Adipocyte (in vitro differentiated cells): ENCODE measurements around the gene CTSC.

Experiments used
- DNase-seq: peaks from one replicate; pipeline ENCODE4 v3.0.0-alpha.2; 2015; ENCODE audit warnings: low read depth
- H3K27me3 ChIP-seq: replicated peaks from 2 replicates; pipeline ENCODE4 v1.7.0; 2013; ENCODE audit warnings: mild to moderate bottlenecking, low read length, moderate library complexity; ENCODE audit not compliant: control insufficient read depth, insufficient read depth
- H3K36me3 ChIP-seq: 2 replicates; pipeline ENCODE4 v1.7.0; 2013; ENCODE audit warnings: low read length, mild to moderate bottlenecking, moderate library complexity; ENCODE audit not compliant: control insufficient read depth, insufficient read depth, severe bottlenecking
- H3K4me1 ChIP-seq: 2 replicates; pipeline ENCODE4 v1.7.0; 2013; ENCODE audit warnings: mild to moderate bottlenecking, low read length, moderate library complexity; ENCODE audit not compliant: control insufficient read depth, insufficient read depth
- H3K4me3 ChIP-seq: 2 replicates; pipeline ENCODE4 v1.7.0; 2013; ENCODE audit warnings: mild to moderate bottlenecking, low read length, moderate library complexity
- H3K9ac ChIP-seq: 2 replicates; pipeline ENCODE4 v1.7.0; 2013; ENCODE audit warnings: mild to moderate bottlenecking, low read length, moderate library complexity
- H3K9me3 ChIP-seq: 2 replicates; pipeline ENCODE4 v1.7.0; 2013; ENCODE audit warnings: mild to moderate bottlenecking, low read length, moderate library complexity; ENCODE audit not compliant: control insufficient read depth

CTSC gene

GRCh38 chr11:88352139-88352538 is 14.6 kb upstream of the CTSC start:
- peak; percentile 81 for DNase-seq
- no peaks in the 10 kb centered on the region for H3K9me3 ChIP-seq
- H3K36me3 ChIP-seq = no peaks in the 10 kb centered on the region
- H3K27me3 ChIP-seq = no peaks in the 10 kb centered on the region
- no peak overlapping the region for H3K4me3 ChIP-seq
- H3K4me1 ChIP-seq = peaks cover 8% of the 10 kb centered on the region
- H3K9ac ChIP-seq = no peak overlapping the region

- Histone ChIP-seq H3K9ac (no peak overlapping the region), H3K4me3 (no peak overlapping the region)
Measured at GRCh38 chr11:88348870-88349269, 11.3 kb upstream of the CTSC start.

GRCh38 chr11:88345949-88346348 is 8.4 kb upstream of the CTSC start:
- Histone ChIP-seq H3K9ac (no peak overlapping the region), H3K36me3 (no peaks in the 10 kb centered on the region), H3K4me3 (no peak overlapping the region), H3K4me1 (peaks cover 7% of the 10 kb centered on the region), H3K9me3 (no peaks in the 10 kb centered on the region), H3K27me3 (no peaks in the 10 kb centered on the region)
- no peak for DNase-seq

More at GRCh38 chr11:88348870-88349269, 11.3 kb upstream of the CTSC start:
- Histone ChIP-seq H3K9me3 (no peaks in the 10 kb centered on the region), H3K27me3 (no peaks in the 10 kb centered on the region), H3K4me1 (peaks cover 12% of the 10 kb centered on the region), H3K36me3 (no peaks in the 10 kb centered on the region)
- DNase-seq = no peak

GRCh38 chr11:88345408-88345807 is 7.9 kb upstream of the CTSC start:
- Histone ChIP-seq H3K4me3 (no peak overlapping the region), H3K27me3 (no peaks in the 10 kb centered on the region), H3K9me3 (no peaks in the 10 kb centered on the region), H3K9ac (no peak overlapping the region), H3K4me1 (peaks cover 7% of the 10 kb centered on the region), H3K36me3 (no peaks in the 10 kb centered on the region)
- no peak for DNase-seq

- Histone ChIP-seq H3K9me3 (no peaks in the 10 kb centered on the region), H3K27me3 (no peaks in the 10 kb centered on the region), H3K36me3 (no peaks in the 10 kb centered on the region), H3K9ac (no peak overlapping the region), H3K4me3 (no peak overlapping the region), H3K4me1 (peaks cover 7% of the 10 kb centered on the region)
- DNase-seq = peak; percentile 37
Measured at GRCh38 chr11:88344869-88345268, 7.3 kb upstream of the CTSC start.

DNA sequence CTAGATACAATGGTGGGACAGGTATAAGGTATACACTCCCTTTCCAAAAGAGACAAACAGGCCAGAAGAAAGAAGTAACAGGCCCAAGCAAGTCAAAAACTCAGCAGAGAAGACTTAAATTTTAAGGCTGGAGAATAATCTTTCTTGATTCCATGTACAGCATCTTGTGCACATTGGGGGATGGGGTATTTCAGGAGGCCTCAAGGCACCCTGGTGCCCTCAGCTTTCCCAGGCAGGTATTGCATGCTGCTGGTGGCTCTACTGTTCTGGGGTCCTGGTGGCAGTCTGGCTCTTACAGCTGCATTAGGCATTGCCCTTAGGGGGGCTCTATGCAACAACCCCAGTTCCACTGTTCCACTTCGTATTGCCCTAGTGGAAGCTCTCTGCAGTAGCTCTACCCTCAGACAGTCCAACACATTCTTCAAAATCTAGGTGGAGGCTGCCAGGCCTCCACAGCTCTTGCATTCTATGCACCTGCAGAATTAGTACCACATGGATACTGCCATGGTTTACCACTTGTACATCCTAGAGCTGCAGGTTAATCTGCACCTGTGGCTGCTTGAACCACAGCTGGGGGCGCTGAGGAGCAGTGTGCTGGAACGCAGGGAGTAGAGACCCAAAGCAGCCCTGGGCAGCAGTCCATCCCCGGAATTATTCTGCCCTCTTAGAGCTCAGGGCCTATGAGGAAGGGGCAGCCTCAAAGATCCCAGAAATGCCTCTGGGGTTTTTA is 4.2 kb upstream of the CTSC start:
- no peak for DNase-seq
- no peaks in the 10 kb centered on the region for H3K9me3 ChIP-seq
- H3K36me3 ChIP-seq = no peaks in the 10 kb centered on the region
- H3K27me3 ChIP-seq = no peaks in the 10 kb centered on the region
- H3K9ac ChIP-seq = no peak overlapping the region
- peaks cover 15% of the 10 kb centered on the region for H3K4me1 ChIP-seq
- H3K4me3 ChIP-seq = no peak overlapping the region

DNA sequence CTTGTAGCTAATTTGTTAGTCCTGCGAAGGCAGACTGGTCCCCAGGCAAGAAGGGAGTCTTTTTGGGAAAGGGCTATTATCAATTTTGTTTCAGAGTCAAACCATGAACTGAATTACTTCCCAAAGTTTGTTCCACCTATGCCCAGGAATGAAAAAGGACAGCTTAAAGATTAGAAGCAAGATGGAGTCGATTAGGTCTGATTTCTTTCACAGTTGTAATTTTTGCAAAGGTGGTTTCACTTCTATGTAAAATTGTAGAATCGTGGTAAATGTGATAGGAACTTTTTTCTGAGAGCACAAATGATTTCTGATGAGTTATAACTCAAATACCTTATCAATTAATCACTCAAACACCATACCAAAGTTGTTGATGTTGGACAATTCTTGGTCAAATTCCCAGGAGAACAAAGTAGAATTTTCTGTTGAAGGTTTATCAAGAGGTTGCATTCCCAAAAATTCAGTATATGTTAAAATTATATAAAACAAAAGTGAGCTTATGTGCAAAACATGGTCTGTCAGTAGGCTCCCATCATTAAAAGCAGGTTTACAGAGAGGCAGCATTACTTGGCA is 2.9 kb upstream of the CTSC start:
- H3K27me3 ChIP-seq = no peaks in the 10 kb centered on the region
- H3K4me3 ChIP-seq = no peak overlapping the region
- H3K9ac ChIP-seq = no peak overlapping the region
- H3K36me3 ChIP-seq = no peaks in the 10 kb centered on the region
- H3K4me1 ChIP-seq = peaks cover 16% of the 10 kb centered on the region
- H3K9me3 ChIP-seq = no peaks in the 10 kb centered on the region
- no peak for DNase-seq

GRCh38 chr11:88337987-88338668 is 592 bp upstream of the CTSC start:
- Histone ChIP-seq H3K4me1 (peaks cover 16% of the 10 kb centered on the region), H3K9me3 (no peaks in the 10 kb centered on the region), H3K27me3 (no peaks in the 10 kb centered on the region), H3K36me3 (peaks cover 14% of the 10 kb centered on the region), H3K9ac (peak overlapping the region; percentile 89), H3K4me3 (peak overlapping the region; percentile 98)
- DNase-seq = peak; percentile 82

DNA sequence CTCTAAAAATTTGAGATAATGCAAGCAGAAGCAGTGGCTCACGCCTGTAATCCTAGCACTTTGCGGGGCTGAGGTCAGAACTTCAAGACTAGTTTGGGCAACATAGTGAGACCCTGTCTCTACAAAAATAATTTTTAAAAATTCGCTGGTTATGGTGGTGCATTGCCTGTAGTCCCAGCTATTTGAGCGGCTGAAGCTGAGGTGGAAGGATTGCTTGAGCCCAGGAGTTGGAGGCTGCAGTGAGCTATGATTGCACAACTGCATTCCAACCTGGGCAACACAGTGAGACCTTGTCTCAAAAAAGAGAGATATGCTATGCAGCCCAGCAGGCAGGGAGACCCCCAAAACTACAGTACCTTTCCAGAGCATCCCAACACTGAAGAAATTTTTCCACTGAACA is 2.3 kb downstream of the CTSC start:
- peak overlapping the region; percentile 50 for H3K4me3 ChIP-seq
- peaks cover 38% of the 10 kb centered on the region for H3K36me3 ChIP-seq
- H3K9me3 ChIP-seq = no peaks in the 10 kb centered on the region
- H3K27me3 ChIP-seq = no peaks in the 10 kb centered on the region
- H3K9ac ChIP-seq = no peak overlapping the region
- H3K4me1 ChIP-seq = peaks cover 23% of the 10 kb centered on the region
- DNase-seq = no peak

DNA sequence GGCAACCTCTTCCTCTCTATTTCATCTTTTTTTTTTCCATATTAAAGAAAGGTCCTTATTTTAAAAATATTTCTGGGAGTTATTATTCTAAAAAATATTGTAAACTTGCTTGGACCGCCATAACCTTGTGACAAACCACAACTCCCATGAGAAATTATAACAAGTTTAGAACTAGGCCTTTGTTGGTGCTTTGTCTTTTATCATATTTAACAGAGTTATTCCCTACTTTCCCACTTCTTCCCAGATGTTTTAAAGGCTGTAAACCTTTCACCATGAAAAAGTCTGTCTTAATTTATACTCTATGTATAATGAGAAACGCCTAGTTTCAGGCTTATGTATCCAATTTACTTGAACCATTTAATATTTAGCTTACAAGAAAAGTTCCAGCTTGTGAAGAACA is 3.7 kb downstream of the CTSC start:
- peaks cover 43% of the 10 kb centered on the region for H3K36me3 ChIP-seq
- H3K9ac ChIP-seq = no peak overlapping the region
- no peak overlapping the region for H3K4me3 ChIP-seq
- no peaks in the 10 kb centered on the region for H3K9me3 ChIP-seq
- peaks cover 23% of the 10 kb centered on the region for H3K4me1 ChIP-seq
- no peaks in the 10 kb centered on the region for H3K27me3 ChIP-seq
- DNase-seq = no peak

DNA sequence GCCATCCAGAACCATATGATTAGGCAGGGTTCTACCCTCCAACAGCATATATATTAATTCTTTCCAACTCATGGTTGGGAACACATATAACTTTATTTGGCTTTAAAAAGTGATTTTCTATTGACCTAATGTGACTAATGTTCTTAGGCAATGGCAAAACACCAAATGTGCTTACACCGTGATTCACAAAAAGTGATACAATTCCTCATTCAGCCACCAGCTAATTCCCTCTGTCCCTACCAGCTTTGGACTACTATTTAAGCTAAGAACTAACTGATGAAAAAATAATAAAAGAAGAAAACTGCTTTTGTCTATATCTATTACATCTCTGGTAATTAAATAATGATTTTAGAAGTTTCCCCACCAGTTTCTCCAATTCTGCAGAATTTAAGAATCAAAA is 4.7 kb downstream of the CTSC start:
- no peaks in the 10 kb centered on the region for H3K9me3 ChIP-seq
- no peak for DNase-seq
- H3K4me1 ChIP-seq = peaks cover 16% of the 10 kb centered on the region
- no peak overlapping the region for H3K4me3 ChIP-seq
- peaks cover 45% of the 10 kb centered on the region for H3K36me3 ChIP-seq
- H3K9ac ChIP-seq = no peak overlapping the region
- H3K27me3 ChIP-seq = no peaks in the 10 kb centered on the region
